Measurements from ENCODE around the gene UBE2D3.

UBE2D3 gene

DNA sequence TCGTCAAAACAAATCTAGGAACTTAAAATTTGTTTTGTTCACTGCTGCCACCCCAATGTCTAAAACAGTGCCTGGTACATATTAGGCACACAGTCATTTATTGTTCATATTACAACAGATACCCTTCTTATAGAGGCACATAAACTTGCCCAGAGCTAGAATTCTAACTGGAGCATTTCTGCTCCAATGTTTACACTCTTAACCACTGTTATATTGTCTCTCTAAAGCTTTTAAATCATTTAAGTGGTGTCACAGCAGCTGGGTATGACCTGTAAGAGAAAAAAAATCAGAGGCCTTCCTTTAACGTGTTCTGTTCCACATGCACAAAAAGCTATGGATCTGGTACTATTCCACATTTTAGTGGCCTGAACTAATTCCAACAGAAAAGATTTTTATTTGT is 3.0 kb downstream of the UBE2D3 start (continued):
- TF ChIP-seq, protein P1, sequence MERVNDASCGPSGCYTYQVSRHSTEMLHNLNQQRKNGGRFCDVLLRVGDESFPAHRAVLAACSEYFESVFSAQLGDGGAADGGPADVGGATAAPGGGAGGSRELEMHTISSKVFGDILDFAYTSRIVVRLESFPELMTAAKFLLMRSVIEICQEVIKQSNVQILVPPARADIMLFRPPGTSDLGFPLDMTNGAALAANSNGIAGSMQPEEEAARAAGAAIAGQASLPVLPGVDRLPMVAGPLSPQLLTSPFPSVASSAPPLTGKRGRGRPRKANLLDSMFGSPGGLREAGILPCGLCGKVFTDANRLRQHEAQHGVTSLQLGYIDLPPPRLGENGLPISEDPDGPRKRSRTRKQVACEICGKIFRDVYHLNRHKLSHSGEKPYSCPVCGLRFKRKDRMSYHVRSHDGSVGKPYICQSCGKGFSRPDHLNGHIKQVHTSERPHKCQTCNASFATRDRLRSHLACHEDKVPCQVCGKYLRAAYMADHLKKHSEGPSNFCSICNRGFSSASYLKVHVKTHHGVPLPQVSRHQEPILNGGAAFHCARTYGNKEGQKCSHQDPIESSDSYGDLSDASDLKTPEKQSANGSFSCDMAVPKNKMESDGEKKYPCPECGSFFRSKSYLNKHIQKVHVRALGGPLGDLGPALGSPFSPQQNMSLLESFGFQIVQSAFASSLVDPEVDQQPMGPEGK (CRISPR knock-in tag; IDR thresholded peaks at IDR 0.05; ENCODE audit: borderline replicate concordance) = no peak
- TF ChIP-seq CSDC2 (CRISPR knock-in tag; IDR thresholded peaks at IDR 0.05) = no peak
- TF ChIP-seq RARB (CRISPR knock-in tag; IDR thresholded peaks at IDR 0.05) = no peak
- no peak for TF ChIP-seq SNAI2 (CRISPR knock-in tag; IDR thresholded peaks at IDR 0.05)
- no peak for TF ChIP-seq PPARA (CRISPR knock-in tag; IDR thresholded peaks at IDR 0.05; ENCODE audit: borderline replicate concordance)
- TF ChIP-seq ISL1 (CRISPR knock-in tag; IDR thresholded peaks at IDR 0.05) = no peak
- TF ChIP-seq OSR1 (CRISPR knock-in tag; IDR thresholded peaks at IDR 0.05) = no peak
- no peak for TF ChIP-seq ZNF8 (CRISPR knock-in tag; IDR thresholded peaks at IDR 0.05)

DNA sequence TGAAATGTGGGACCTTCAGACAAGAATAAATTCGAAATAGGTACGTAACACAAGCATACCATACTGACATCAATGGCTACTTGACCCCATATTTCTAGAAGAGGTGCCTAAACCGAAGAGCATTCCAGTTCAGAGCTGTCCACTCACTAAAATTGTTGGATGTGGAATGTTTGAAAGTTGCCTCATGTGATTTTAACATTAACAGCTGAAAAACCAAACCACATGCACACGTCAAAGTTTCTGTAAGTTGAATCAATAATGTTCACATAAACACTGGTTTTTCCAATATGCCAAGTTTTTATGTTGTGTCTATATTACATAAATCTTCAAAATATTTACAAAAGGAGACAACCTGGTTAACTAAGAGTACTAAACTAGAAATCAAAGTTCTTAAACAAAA is 3.5 kb downstream of the UBE2D3 start:
- TF ChIP-seq TOX (CRISPR knock-in tag; IDR thresholded peaks at IDR 0.05; ENCODE audit: borderline replicate concordance) = no peak
- TF ChIP-seq, protein P2, sequence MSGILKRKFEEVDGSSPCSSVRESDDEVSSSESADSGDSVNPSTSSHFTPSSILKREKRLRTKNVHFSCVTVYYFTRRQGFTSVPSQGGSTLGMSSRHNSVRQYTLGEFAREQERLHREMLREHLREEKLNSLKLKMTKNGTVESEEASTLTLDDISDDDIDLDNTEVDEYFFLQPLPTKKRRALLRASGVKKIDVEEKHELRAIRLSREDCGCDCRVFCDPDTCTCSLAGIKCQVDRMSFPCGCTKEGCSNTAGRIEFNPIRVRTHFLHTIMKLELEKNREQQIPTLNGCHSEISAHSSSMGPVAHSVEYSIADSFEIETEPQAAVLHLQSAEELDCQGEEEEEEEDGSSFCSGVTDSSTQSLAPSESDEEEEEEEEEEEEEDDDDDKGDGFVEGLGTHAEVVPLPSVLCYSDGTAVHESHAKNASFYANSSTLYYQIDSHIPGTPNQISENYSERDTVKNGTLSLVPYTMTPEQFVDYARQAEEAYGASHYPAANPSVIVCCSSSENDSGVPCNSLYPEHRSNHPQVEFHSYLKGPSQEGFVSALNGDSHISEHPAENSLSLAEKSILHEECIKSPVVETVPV (CRISPR knock-in tag; IDR thresholded peaks at IDR 0.05) = no peak
- no peak for TF ChIP-seq ZNF565 (CRISPR knock-in tag; conservative IDR thresholded peaks at IDR 0.05; ENCODE audit: low read depth)
- TF ChIP-seq SNAI2 (CRISPR knock-in tag; IDR thresholded peaks at IDR 0.05) = no peak
- no peak for TF ChIP-seq ESRRG (CRISPR knock-in tag; IDR thresholded peaks at IDR 0.05)
- TF ChIP-seq TCF4 (CRISPR knock-in tag; IDR thresholded peaks at IDR 0.05; ENCODE audit: borderline replicate concordance) = no peak
- no peak for TF ChIP-seq PPARA (CRISPR knock-in tag; IDR thresholded peaks at IDR 0.05; ENCODE audit: borderline replicate concordance)
- TF ChIP-seq ZNF70 (CRISPR knock-in tag; IDR thresholded peaks at IDR 0.05) = no peak
- TF ChIP-seq, protein P1 (CRISPR knock-in tag; IDR thresholded peaks at IDR 0.05; ENCODE audit: borderline replicate concordance) = no peak
- no peak for TF ChIP-seq ZFP30 (CRISPR knock-in tag; IDR thresholded peaks at IDR 0.05)
- TF ChIP-seq ZFP3 (CRISPR knock-in tag; IDR thresholded peaks at IDR 0.05) = no peak
- TF ChIP-seq, protein P3, sequence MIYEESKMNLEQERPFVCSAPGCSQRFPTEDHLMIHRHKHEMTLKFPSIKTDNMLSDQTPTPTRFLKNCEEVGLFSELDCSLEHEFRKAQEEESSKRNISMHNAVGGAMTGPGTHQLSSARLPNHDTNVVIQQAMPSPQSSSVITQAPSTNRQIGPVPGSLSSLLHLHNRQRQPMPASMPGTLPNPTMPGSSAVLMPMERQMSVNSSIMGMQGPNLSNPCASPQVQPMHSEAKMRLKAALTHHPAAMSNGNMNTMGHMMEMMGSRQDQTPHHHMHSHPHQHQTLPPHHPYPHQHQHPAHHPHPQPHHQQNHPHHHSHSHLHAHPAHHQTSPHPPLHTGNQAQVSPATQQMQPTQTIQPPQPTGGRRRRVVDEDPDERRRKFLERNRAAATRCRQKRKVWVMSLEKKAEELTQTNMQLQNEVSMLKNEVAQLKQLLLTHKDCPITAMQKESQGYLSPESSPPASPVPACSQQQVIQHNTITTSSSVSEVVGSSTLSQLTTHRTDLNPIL (CRISPR knock-in tag; IDR thresholded peaks at IDR 0.05; ENCODE audit: low read depth) = no peak
- TF ChIP-seq, protein P4, sequence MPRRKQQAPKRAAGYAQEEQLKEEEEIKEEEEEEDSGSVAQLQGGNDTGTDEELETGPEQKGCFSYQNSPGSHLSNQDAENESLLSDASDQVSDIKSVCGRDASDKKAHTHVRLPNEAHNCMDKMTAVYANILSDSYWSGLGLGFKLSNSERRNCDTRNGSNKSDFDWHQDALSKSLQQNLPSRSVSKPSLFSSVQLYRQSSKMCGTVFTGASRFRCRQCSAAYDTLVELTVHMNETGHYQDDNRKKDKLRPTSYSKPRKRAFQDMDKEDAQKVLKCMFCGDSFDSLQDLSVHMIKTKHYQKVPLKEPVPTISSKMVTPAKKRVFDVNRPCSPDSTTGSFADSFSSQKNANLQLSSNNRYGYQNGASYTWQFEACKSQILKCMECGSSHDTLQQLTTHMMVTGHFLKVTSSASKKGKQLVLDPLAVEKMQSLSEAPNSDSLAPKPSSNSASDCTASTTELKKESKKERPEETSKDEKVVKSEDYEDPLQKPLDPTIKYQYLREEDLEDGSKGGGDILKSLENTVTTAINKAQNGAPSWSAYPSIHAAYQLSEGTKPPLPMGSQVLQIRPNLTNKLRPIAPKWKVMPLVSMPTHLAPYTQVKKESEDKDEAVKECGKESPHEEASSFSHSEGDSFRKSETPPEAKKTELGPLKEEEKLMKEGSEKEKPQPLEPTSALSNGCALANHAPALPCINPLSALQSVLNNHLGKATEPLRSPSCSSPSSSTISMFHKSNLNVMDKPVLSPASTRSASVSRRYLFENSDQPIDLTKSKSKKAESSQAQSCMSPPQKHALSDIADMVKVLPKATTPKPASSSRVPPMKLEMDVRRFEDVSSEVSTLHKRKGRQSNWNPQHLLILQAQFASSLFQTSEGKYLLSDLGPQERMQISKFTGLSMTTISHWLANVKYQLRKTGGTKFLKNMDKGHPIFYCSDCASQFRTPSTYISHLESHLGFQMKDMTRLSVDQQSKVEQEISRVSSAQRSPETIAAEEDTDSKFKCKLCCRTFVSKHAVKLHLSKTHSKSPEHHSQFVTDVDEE (CRISPR knock-in tag; IDR thresholded peaks at IDR 0.05) = no peak
- TF ChIP-seq ZNF8 (CRISPR knock-in tag; IDR thresholded peaks at IDR 0.05) = no peak
- no peak for TF ChIP-seq OSR1 (CRISPR knock-in tag; IDR thresholded peaks at IDR 0.05)
- TF ChIP-seq, protein P5, sequence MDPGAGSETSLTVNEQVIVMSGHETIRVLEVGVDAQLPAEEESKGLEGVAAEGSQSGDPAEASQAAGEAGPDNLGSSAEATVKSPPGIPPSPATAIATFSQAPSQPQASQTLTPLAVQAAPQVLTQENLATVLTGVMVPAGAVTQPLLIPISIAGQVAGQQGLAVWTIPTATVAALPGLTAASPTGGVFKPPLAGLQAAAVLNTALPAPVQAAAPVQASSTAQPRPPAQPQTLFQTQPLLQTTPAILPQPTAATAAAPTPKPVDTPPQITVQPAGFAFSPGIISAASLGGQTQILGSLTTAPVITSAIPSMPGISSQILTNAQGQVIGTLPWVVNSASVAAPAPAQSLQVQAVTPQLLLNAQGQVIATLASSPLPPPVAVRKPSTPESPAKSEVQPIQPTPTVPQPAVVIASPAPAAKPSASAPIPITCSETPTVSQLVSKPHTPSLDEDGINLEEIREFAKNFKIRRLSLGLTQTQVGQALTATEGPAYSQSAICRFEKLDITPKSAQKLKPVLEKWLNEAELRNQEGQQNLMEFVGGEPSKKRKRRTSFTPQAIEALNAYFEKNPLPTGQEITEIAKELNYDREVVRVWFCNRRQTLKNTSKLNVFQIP (CRISPR knock-in tag; IDR thresholded peaks at IDR 0.05; ENCODE audit: borderline replicate concordance, low read depth) = no peak
- no peak for TF ChIP-seq CSDC2 (CRISPR knock-in tag; IDR thresholded peaks at IDR 0.05)
- TF ChIP-seq BACH2 (CRISPR knock-in tag; IDR thresholded peaks at IDR 0.05; ENCODE audit: borderline replicate concordance) = no peak
- ATAC-seq = no peak
